ENCODE data around the gene PWWP2A. TPM values are rescaled to one million over a fixed set of nuclear protein-coding genes. Genes with fewer than 3 reads are reported as not detected.

The PWWP2A gene
- total RNA-seq, 1 experiment from 2014 or later: 14.7 TPM

DNA sequence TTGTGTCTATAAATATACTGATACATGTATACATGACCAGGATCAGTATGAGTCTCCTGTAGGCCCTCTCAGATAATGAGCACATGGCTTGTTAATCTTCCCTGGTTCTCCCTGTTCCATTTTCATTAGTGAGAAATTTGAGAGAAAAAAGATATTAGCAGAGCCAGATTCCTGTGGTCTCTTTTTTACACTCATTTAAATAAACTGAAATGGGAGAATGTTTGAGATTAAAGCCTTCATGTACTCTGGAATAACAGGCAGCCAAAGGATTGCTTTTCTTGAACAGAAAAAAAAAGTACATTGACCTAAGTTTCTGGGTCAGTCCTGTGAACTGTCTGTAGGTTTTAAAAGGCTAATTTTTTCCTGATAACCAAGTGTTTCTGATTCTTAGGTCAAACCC, 44.2 kb downstream of the PWWP2A start:
- no peak for ATAC-seq
- RAD21 ChIA-PET (ENCODE audit: low non-redundant PET in 1 of 2, low total read pairs in 2 of 2, uncharacterized antibody in 2 of 2, unreplicated experiment in 2 of 2): no interaction called here
- Histone ChIP-seq H4K20me1 (ENCODE audit: insufficient read depth) (no peaks in the 10 kb centered on the region), H3K27ac (ENCODE audit: low read depth, low read length) (no peak overlapping the region), H3K9ac (ENCODE audit: low read length) (no peak overlapping the region), H3K4me3 (replicated peaks in 1 of 2; ENCODE audit: low read depth in 1 of 2, low read length in 2 of 2) (no peak overlapping the region), H2AFZ (ENCODE audit: low read depth, low read length, poor library complexity, severe bottlenecking) (no peak overlapping the region), H3K4me2 (ENCODE audit: low read length) (no peak overlapping the region), H3K36me3 (ENCODE audit: control insufficient read depth in 1 of 2, insufficient read depth in 2 of 2, low read length in 2 of 2) (no peaks in the 10 kb centered on the region), H3K9me2 (ENCODE audit: insufficient read depth) (no peaks in the 10 kb centered on the region), H3K79me2 (ENCODE audit: insufficient read depth, low read length) (no peaks in the 10 kb centered on the region), H3K27me3 (ENCODE audit: insufficient read depth, low read length) (no peaks in the 10 kb centered on the region), H3K4me1 (ENCODE audit: control insufficient read depth in 1 of 2, insufficient read depth in 2 of 2, low read length in 2 of 2) (no peaks in the 10 kb centered on the region), H3K9me3 (ENCODE audit: control insufficient read depth in 1 of 2, insufficient read depth in 1 of 2, low read depth in 1 of 2, low read length in 2 of 2) (no peaks in the 10 kb centered on the region)
- CTCF ChIA-PET: no interaction called here
- intact Hi-C loops (cut with micrococcal nuclease): no loop called here
- DNase-seq (ENCODE audit: low read depth, low spot score): no peak
- no TSS peak for BruUV-seq (replicated peaks)
- TF ChIP-seq EZH2 (IDR thresholded peaks at IDR 0.05) (no peak), TCF7L2 (IDR thresholded peaks at IDR 0.05; ENCODE audit: borderline replicate concordance, extremely low read depth, insufficient read depth, insufficient read length) (no peak), SP1 (IDR thresholded peaks at IDR 0.05; ENCODE audit: low read depth) (no peak), CEBPB (IDR thresholded peaks at IDR 0.05; ENCODE audit: low read depth) (no peak), RAD21 (IDR thresholded peaks at IDR 0.05; ENCODE audit: low read depth) (no peak), JUND (IDR thresholded peaks at IDR 0.05) (no peak)
- TF ChIP-seq, protein P1, sequence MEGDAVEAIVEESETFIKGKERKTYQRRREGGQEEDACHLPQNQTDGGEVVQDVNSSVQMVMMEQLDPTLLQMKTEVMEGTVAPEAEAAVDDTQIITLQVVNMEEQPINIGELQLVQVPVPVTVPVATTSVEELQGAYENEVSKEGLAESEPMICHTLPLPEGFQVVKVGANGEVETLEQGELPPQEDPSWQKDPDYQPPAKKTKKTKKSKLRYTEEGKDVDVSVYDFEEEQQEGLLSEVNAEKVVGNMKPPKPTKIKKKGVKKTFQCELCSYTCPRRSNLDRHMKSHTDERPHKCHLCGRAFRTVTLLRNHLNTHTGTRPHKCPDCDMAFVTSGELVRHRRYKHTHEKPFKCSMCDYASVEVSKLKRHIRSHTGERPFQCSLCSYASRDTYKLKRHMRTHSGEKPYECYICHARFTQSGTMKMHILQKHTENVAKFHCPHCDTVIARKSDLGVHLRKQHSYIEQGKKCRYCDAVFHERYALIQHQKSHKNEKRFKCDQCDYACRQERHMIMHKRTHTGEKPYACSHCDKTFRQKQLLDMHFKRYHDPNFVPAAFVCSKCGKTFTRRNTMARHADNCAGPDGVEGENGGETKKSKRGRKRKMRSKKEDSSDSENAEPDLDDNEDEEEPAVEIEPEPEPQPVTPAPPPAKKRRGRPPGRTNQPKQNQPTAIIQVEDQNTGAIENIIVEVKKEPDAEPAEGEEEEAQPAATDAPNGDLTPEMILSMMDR (IDR thresholded peaks at IDR 0.05 in 2 of 3, conservative IDR thresholded peaks at IDR 0.05 in 1 of 3; ENCODE audit: borderline replicate concordance in 1 of 3, insufficient read depth in 1 of 3, low read depth in 2 of 3, low read length in 2 of 3): no peak
- POLR2A ChIA-PET: no interaction called here

DNA sequence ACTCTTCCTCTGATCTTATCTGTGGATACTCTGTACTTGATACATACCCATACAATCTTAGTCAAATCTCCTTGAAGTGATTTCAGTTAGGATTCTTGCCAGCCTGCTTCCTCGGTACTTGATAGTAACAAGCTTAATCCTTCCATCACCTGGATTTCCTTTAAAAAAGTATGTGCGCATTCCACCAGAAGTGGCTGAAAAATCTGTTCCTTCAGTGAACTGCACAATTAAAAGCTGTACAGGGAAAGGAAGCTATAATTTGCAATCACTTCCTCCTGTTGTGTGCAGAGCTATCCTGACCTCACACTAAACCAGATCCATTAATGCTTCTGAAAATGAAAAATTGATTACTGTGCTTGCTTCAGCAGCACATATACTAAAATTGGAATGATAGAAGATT, 47.3 kb downstream of the PWWP2A start:
- Histone ChIP-seq H2AFZ (ENCODE audit: low read depth, low read length, poor library complexity, severe bottlenecking) (no peak overlapping the region), H3K4me3 (replicated peaks in 1 of 2; ENCODE audit: low read depth in 1 of 2, low read length in 2 of 2) (no peak overlapping the region), H3K4me1 (ENCODE audit: control insufficient read depth in 1 of 2, insufficient read depth in 2 of 2, low read length in 2 of 2) (no peaks in the 10 kb centered on the region), H3K4me2 (ENCODE audit: low read length) (no peak overlapping the region), H3K79me2 (ENCODE audit: insufficient read depth, low read length) (no peaks in the 10 kb centered on the region), H3K27me3 (ENCODE audit: insufficient read depth, low read length) (no peaks in the 10 kb centered on the region), H3K9me2 (ENCODE audit: insufficient read depth) (no peaks in the 10 kb centered on the region), H3K9ac (ENCODE audit: low read length) (no peak overlapping the region), H3K9me3 (ENCODE audit: control insufficient read depth in 1 of 2, insufficient read depth in 1 of 2, low read depth in 1 of 2, low read length in 2 of 2) (no peaks in the 10 kb centered on the region), H4K20me1 (ENCODE audit: insufficient read depth) (no peaks in the 10 kb centered on the region), H3K36me3 (ENCODE audit: control insufficient read depth in 1 of 2, insufficient read depth in 2 of 2, low read length in 2 of 2) (no peaks in the 10 kb centered on the region), H3K27ac (ENCODE audit: low read depth, low read length) (no peak overlapping the region)
- DNase-seq (ENCODE audit: low read depth, low spot score) (no peak), ATAC-seq (no peak)
- intact Hi-C loops (cut with micrococcal nuclease): no loop called here
- RAD21 ChIA-PET (ENCODE audit: low non-redundant PET in 1 of 2, low total read pairs in 2 of 2, uncharacterized antibody in 2 of 2, unreplicated experiment in 2 of 2): no interaction called here
- CTCF ChIA-PET: interaction anchor here (1.7 kb wide), 1 partner anchor 50 kb away, joined by 4 read pairs; no protein-coding TSS in a partner anchor
- no TSS peak for BruUV-seq (replicated peaks)
- POLR2A ChIA-PET: no interaction called here
- TF ChIP-seq, protein P1 (IDR thresholded peaks at IDR 0.05 in 2 of 3, conservative IDR thresholded peaks at IDR 0.05 in 1 of 3; ENCODE audit: borderline replicate concordance in 1 of 3, insufficient read depth in 1 of 3, low read depth in 2 of 3, low read length in 2 of 3): no peak
- TF ChIP-seq FOSL1 (IDR thresholded peaks at IDR 0.05; ENCODE audit: low read depth): no peak
- TF ChIP-seq POLR2AphosphoS5 (IDR thresholded peaks at IDR 0.05; ENCODE audit: low read depth, low read length): no peak
- TF ChIP-seq POLR2A (IDR thresholded peaks at IDR 0.05; ENCODE audit: borderline replicate concordance, extremely low read depth, insufficient read depth, insufficient read length): no peak
- TF ChIP-seq EZH2 (IDR thresholded peaks at IDR 0.05): no peak
- TF ChIP-seq ZNF274 (IDR thresholded peaks at IDR 0.05; ENCODE audit: low read depth, low read length): no peak
- no peak for TF ChIP-seq YY1 (IDR thresholded peaks at IDR 0.05; ENCODE audit: extremely low read depth, insufficient replicate concordance, low read depth, low read length)
- TF ChIP-seq, protein P2, sequence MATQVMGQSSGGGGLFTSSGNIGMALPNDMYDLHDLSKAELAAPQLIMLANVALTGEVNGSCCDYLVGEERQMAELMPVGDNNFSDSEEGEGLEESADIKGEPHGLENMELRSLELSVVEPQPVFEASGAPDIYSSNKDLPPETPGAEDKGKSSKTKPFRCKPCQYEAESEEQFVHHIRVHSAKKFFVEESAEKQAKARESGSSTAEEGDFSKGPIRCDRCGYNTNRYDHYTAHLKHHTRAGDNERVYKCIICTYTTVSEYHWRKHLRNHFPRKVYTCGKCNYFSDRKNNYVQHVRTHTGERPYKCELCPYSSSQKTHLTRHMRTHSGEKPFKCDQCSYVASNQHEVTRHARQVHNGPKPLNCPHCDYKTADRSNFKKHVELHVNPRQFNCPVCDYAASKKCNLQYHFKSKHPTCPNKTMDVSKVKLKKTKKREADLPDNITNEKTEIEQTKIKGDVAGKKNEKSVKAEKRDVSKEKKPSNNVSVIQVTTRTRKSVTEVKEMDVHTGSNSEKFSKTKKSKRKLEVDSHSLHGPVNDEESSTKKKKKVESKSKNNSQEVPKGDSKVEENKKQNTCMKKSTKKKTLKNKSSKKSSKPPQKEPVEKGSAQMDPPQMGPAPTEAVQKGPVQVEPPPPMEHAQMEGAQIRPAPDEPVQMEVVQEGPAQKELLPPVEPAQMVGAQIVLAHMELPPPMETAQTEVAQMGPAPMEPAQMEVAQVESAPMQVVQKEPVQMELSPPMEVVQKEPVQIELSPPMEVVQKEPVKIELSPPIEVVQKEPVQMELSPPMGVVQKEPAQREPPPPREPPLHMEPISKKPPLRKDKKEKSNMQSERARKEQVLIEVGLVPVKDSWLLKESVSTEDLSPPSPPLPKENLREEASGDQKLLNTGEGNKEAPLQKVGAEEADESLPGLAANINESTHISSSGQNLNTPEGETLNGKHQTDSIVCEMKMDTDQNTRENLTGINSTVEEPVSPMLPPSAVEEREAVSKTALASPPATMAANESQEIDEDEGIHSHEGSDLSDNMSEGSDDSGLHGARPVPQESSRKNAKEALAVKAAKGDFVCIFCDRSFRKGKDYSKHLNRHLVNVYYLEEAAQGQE (IDR thresholded peaks at IDR 0.05; ENCODE audit: low read depth): no peak

All from HCT116 (cell line).